PC-3 (cell line): ENCODE data around the gene NOP53. TPM values are rescaled to one million over a fixed set of nuclear protein-coding genes. Genes with fewer than 3 reads are reported as not detected.
A peak's percentile ranks its signal among the peaks of the same experiment; 100 is the strongest.

ENCODE experiments used
- ATAC-seq: fragments of 200-7000 bp; cut with Tn5 transposase; 2 replicates; pipeline ENCODE4 v1.9.1; 2020; ENCODE audit warnings: mild to moderate bottlenecking, moderate library complexity
- BruUV-seq: library from RNA; stranded (reverse); fragments of 400-500 nt; replicated peaks from 2 replicates; lab custom pipeline; 2021; lab: Mats Ljungman, UMichigan
- CTCF ChIA-PET: fragments of 300-600 bp; sonication (Branson Sonifier 250); formaldehyde crosslinking; loops from one replicate; lab custom pipeline; 2022; ENCODE audit warnings: antibody characterized with exemption; lab: Charles Lee
- POLR2A ChIA-PET: fragments of 300-600 bp; sonication (Branson Sonifier 250); formaldehyde crosslinking; loops from one replicate; lab custom pipeline; 2022; ENCODE audit warnings: antibody characterized with exemption; ENCODE audit not compliant: unreplicated experiment; lab: Charles Lee
- DNase-seq: peaks from one replicate; pipeline ENCODE4 v3.0.0-alpha.2; 2015
- H2AFZ ChIP-seq: fragments of 300-600 bp; sonication (generic); 2 replicates; pipeline ENCODE4 v1.6.0; 2016; ENCODE audit warnings: antibody characterized with exemption, low read length
- H3F3A ChIP-seq: fragments of 300-600 bp; sonication (generic); one replicate; pipeline ENCODE4 v1.6.0; 2017; ENCODE audit warnings: antibody characterized with exemption, low read length, control low read depth, mild to moderate bottlenecking; ENCODE audit not compliant: unreplicated experiment
- H3K27ac ChIP-seq: fragments of 300-600 bp; sonication (generic); 2 replicates; pipeline ENCODE4 v1.5.1; 2016; ENCODE audit warnings: mild to moderate bottlenecking, low read length
- H3K27me3 ChIP-seq: fragments of 300-600 bp; sonication (generic); 2 replicates; pipeline ENCODE4 v1.6.1; 2016; ENCODE audit warnings: low read length, mixed read lengths
- H3K36me3 ChIP-seq: fragments of 300-600 bp; sonication (generic); 2 replicates; pipeline ENCODE4 v1.6.1; 2016; ENCODE audit warnings: low read depth, mixed run types, low read length, mixed read lengths
- H3K4me1 ChIP-seq: fragments of 300-600 bp; sonication (generic); 2 replicates; pipeline ENCODE4 v1.5.1; 2016; ENCODE audit warnings: low read length; ENCODE audit not compliant: insufficient read depth
- H3K4me2 ChIP-seq: fragments of 300-600 bp; sonication (generic); 2 replicates; pipeline ENCODE4 v1.6.0; 2016; ENCODE audit warnings: low read length
- H3K4me3 ChIP-seq: fragments of 300-600 bp; sonication (generic); 2 replicates; pipeline ENCODE4 v1.5.1; 2016; ENCODE audit warnings: mild to moderate bottlenecking, low read length, mixed read lengths
- H3K79me2 ChIP-seq: fragments of 300-600 bp; sonication (generic); 2 replicates; pipeline ENCODE4 v1.6.1; 2017; ENCODE audit warnings: low read length, mixed read lengths
- H3K9ac ChIP-seq: fragments of 300-600 bp; sonication (generic); 2 replicates; pipeline ENCODE4 v1.6.0; 2016; ENCODE audit warnings: mild to moderate bottlenecking, low read length
- H3K9me2 ChIP-seq: fragments of 300-600 bp; sonication (generic); replicated peaks from 2 replicates; pipeline ENCODE4 v1.6.1; 2016; ENCODE audit warnings: mixed run types, low read length, mixed read lengths
- H3K9me3 ChIP-seq: fragments of 300-600 bp; sonication (generic); 2 replicates; pipeline ENCODE4 v1.6.1; 2016; ENCODE audit warnings: low read length, mixed read lengths
- H4K20me1 ChIP-seq: fragments of 300-600 bp; sonication (generic); 2 replicates; pipeline ENCODE4 v1.6.1; 2016; ENCODE audit warnings: low read length, mixed read lengths
- CTCF ChIP-seq: fragments of 300-600 bp; sonication (generic); conservative IDR thresholded peaks from 2 replicates; pipeline ENCODE4 v1.5.1; 2017; ENCODE audit warnings: antibody characterized with exemption, low read depth, mild to moderate bottlenecking, low read length
- EZH2 ChIP-seq: fragments of 300-600 bp; sonication (generic); IDR thresholded peaks from one replicate; pipeline ENCODE4 v1.6.1; 2017; ENCODE audit warnings: antibody characterized with exemption, mild to moderate bottlenecking, low read length; ENCODE audit not compliant: unreplicated experiment
- EZH2phosphoT487 ChIP-seq: fragments of 300-600 bp; sonication (generic); IDR thresholded peaks from 2 replicates; pipeline ENCODE4 v1.6.1; 2018; ENCODE audit warnings: mild to moderate bottlenecking, antibody characterized with exemption, low read length, borderline replicate concordance
- intact Hi-C: fragments of 100-400 bp; cut with micrococcal nuclease; formaldehyde crosslinking; loops from 2 replicates; pipeline ENCODE4 v1.9.0; 2023
- total RNA-seq: library from RNA; depleted of rRNA; stranded (reverse); fragments of >200 nt; gene quantifications from 2 replicates; pipeline ENCODE4 v1.2.3, GENCODE V29; 2014

Gene NOP53
- total RNA-seq, 1 experiment from 2014 or later: 61.5 TPM

- DNase-seq (no peak), ATAC-seq (no peak)
- H3K9ac ChIP-seq: no peak overlapping the region
- no TSS peak for BruUV-seq
- no peaks in the 10 kb centered on the region for H3K79me2 ChIP-seq
- no peaks in the 10 kb centered on the region for H3K4me1 ChIP-seq
- H3K4me2 ChIP-seq: no peak overlapping the region
- no peak overlapping the region for H3K27ac ChIP-seq
- POLR2A ChIA-PET: no interaction called here
- H4K20me1 ChIP-seq: no peaks in the 10 kb centered on the region
- H3K9me3 ChIP-seq: no peaks in the 10 kb centered on the region
- no peak overlapping the region for H3K4me3 ChIP-seq
- H3F3A ChIP-seq: no peaks in the 10 kb centered on the region
- H3K27me3 ChIP-seq: no peaks in the 10 kb centered on the region
- H3K36me3 ChIP-seq: no peaks in the 10 kb centered on the region
- H2AFZ ChIP-seq: no peak overlapping the region
- H3K9me2 ChIP-seq: no peaks in the 10 kb centered on the region
- no peak for TF ChIP-seq EZH2
- no peak for TF ChIP-seq CTCF
- TF ChIP-seq EZH2phosphoT487: no peak
- intact Hi-C loops: no loop called here
- CTCF ChIA-PET: no interaction called here
These were observed 41.3 kb upstream of the NOP53 start for GRCh38 chr19:47704024-47704423.

- intact Hi-C loops: no loop called here
- Histone ChIP-seq H3K27me3 (no peaks in the 10 kb centered on the region), H3K27ac (no peak overlapping the region), H3K9ac (no peak overlapping the region), H4K20me1 (no peaks in the 10 kb centered on the region), H3F3A (no peaks in the 10 kb centered on the region), H3K36me3 (no peaks in the 10 kb centered on the region), H2AFZ (no peak overlapping the region), H3K4me3 (no peak overlapping the region), H3K9me2 (no peaks in the 10 kb centered on the region), H3K4me1 (no peaks in the 10 kb centered on the region), H3K4me2 (no peak overlapping the region), H3K9me3 (no peaks in the 10 kb centered on the region), H3K79me2 (no peaks in the 10 kb centered on the region)
- ChIA-PET POLR2A (no interaction called here), CTCF (no interaction called here)
- BruUV-seq: no TSS peak
- ATAC-seq (no peak), DNase-seq (peak; percentile 22)
- TF ChIP-seq CTCF: no peak
- TF ChIP-seq EZH2phosphoT487: no peak
- no peak for TF ChIP-seq EZH2
These were observed 40.7 kb upstream of the NOP53 start for GRCh38 chr19:47704656-47705055.

- Histone ChIP-seq H3K9me2 (no peaks in the 10 kb centered on the region), H3K9ac (no peak overlapping the region), H3K4me2 (no peak overlapping the region), H2AFZ (peak overlapping the region; percentile 74), H3K36me3 (no peaks in the 10 kb centered on the region), H3F3A (no peaks in the 10 kb centered on the region), H3K27ac (no peak overlapping the region), H3K4me1 (no peaks in the 10 kb centered on the region), H3K9me3 (no peaks in the 10 kb centered on the region), H3K79me2 (no peaks in the 10 kb centered on the region), H3K27me3 (no peaks in the 10 kb centered on the region), H4K20me1 (no peaks in the 10 kb centered on the region), H3K4me3 (no peak overlapping the region)
- intact Hi-C loops: loop anchor here (1.0 to 2.0 kb wide), 2 partner anchors 35 to 271 kb away; no protein-coding TSS in a partner anchor
- DNase-seq (peak; percentile 88), ATAC-seq (peak; percentile 90)
- no TSS peak for BruUV-seq
- TF ChIP-seq CTCF (peak; percentile 74), EZH2 (no peak)
- CTCF ChIA-PET: interaction anchor here (0.5 to 1.5 kb wide), 5 partner anchors 146 to 362 kb away, joined by 3 to 6 read pairs (median 3); no protein-coding TSS in a partner anchor
- POLR2A ChIA-PET: no interaction called here
These were observed 38.0 kb upstream of the NOP53 start for GRCh38 chr19:47707135-47707925.
